ENCODE results near the gene CCDC71L.

DNA sequence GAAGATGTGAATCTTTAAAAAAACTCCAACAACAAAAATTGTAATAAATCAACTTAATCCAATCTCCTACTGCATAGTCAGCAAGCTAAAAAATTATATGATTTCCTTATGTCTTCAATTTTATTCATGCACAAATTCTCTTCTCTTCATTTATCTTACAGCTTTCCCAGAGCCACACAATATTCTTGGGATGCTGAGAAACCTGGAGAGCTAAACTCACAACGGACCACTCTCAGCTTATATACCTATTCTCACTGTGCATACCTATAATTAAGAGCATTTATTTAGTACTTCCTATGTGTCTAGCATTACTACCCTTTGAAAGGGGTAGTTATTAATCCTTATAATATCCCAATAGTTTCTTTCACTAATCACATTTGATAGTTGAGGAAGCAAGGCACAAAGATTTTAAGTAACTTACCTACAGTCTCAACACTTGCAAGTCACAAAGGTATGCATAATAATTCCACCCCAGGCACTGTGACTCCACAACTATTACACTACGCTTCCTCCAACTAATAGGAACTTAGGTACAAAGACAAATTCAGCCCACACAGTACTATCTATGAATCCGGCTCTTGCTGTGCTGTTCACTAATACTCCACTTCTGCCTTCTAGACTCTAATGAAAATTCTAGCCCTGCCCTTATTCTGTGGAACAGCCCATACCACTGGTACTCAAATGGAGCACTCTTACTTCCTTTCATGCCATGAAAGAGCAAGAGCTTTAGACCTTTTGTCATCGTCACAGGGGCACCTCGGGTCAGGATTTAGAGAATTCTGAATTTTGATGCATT is 5.1 kb downstream of the CCDC71L start:
- TF ChIP-seq, protein P1, sequence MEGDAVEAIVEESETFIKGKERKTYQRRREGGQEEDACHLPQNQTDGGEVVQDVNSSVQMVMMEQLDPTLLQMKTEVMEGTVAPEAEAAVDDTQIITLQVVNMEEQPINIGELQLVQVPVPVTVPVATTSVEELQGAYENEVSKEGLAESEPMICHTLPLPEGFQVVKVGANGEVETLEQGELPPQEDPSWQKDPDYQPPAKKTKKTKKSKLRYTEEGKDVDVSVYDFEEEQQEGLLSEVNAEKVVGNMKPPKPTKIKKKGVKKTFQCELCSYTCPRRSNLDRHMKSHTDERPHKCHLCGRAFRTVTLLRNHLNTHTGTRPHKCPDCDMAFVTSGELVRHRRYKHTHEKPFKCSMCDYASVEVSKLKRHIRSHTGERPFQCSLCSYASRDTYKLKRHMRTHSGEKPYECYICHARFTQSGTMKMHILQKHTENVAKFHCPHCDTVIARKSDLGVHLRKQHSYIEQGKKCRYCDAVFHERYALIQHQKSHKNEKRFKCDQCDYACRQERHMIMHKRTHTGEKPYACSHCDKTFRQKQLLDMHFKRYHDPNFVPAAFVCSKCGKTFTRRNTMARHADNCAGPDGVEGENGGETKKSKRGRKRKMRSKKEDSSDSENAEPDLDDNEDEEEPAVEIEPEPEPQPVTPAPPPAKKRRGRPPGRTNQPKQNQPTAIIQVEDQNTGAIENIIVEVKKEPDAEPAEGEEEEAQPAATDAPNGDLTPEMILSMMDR (IDR thresholded peaks at IDR 0.05) = no peak
- TF ChIP-seq POLR2A (IDR thresholded peaks at IDR 0.05) = no peak
